Vagina (tissue), 2 donors: ENCODE results near the gene RPS3. TPM values are rescaled to one million over a fixed set of nuclear protein-coding genes. Genes with fewer than 3 reads are reported as not detected.

Experiments used
- DNase-seq, 2 donors: peaks; one replicate each; pipeline ENCODE4 v3.0.0-alpha.2; 2017; ENCODE audit errors: extremely low spot score in 2 of 2
- H3K27ac ChIP-seq: fragments of 200-600 bp; sonication (generic); one replicate; pipeline ENCODE4 v1.5.1; 2019
- H3K27me3 ChIP-seq: fragments of 200-600 bp; sonication (generic); one replicate; pipeline ENCODE4 v1.5.1; 2019
- H3K36me3 ChIP-seq, 2 donors: fragments of 200-600 bp; sonication (generic); one replicate each; pipeline ENCODE4 v1.5.1; 2017 to 2019
- H3K4me1 ChIP-seq: fragments of 200-600 bp; sonication (generic); one replicate; pipeline ENCODE4 v1.5.1; 2019
- H3K4me3 ChIP-seq, 2 donors: fragments of 200-600 bp; sonication (generic); 1 replicate in 1 of 2; 2 replicates in 1 of 2; pipeline ENCODE4 v1.5.1; 2016 to 2019
- H3K9me3 ChIP-seq: fragments of 200-600 bp; sonication (generic); one replicate; pipeline ENCODE4 v1.5.1; 2019
- POLR2A ChIP-seq, 2 donors: fragments of 450-650 bp; IDR thresholded peaks; one replicate each; pipeline ENCODE4 v1.6.1; 2017; ENCODE audit warnings: antibody characterized with exemption in 2 of 2, mild to moderate bottlenecking in 2 of 2, moderate library complexity in 2 of 2
- POLR2AphosphoS5 ChIP-seq, 2 donors: sonication (generic); formaldehyde crosslinking; IDR thresholded peaks; one replicate each; pipeline ENCODE4 v1.9.0; 2017; ENCODE audit warnings: antibody characterized with exemption in 2 of 2, mild to moderate bottlenecking in 2 of 2, low read depth in 1 of 2; ENCODE audit not compliant: insufficient read depth in 1 of 2
- intact Hi-C: fragments of 100-400 bp; cut with DNase I; formaldehyde crosslinking; loops from one replicate; pipeline ENCODE4 v1.15.1; 2023
- total RNA-seq: library from RNA; depleted of rRNA; stranded (reverse); fragments of >200 nt; gene quantifications from one replicate; pipeline ENCODE4 v1.2.3, GENCODE V29; 2016
- TF ChIP-seq, protein P1 (sequence below), 3 experiments: fragments of 450-650 bp in 2 of 3; fragments of 200-600 bp in 1 of 3; sonication (generic) in 1 of 3; IDR thresholded peaks; one replicate each; pipeline ENCODE4 v1.5.1; 2017 to 2019; ENCODE audit warnings: antibody characterized with exemption in 3 of 3, mild to moderate bottlenecking in 2 of 3, moderate library complexity in 2 of 3

The RPS3 gene
- total RNA-seq, 1 donor from 2014 or later: 1,625 TPM

- H3K27ac ChIP-seq: no peak overlapping the region
- no peak overlapping the region for H3K4me3 ChIP-seq
- no peaks in the 10 kb centered on the region for H3K36me3 ChIP-seq
- DNase-seq: no peak
- no peaks in the 10 kb centered on the region for H3K4me1 ChIP-seq
- no peaks in the 10 kb centered on the region for H3K9me3 ChIP-seq
- H3K27me3 ChIP-seq: no peaks in the 10 kb centered on the region
- intact Hi-C loops: no loop called here
- TF ChIP-seq, protein P1, sequence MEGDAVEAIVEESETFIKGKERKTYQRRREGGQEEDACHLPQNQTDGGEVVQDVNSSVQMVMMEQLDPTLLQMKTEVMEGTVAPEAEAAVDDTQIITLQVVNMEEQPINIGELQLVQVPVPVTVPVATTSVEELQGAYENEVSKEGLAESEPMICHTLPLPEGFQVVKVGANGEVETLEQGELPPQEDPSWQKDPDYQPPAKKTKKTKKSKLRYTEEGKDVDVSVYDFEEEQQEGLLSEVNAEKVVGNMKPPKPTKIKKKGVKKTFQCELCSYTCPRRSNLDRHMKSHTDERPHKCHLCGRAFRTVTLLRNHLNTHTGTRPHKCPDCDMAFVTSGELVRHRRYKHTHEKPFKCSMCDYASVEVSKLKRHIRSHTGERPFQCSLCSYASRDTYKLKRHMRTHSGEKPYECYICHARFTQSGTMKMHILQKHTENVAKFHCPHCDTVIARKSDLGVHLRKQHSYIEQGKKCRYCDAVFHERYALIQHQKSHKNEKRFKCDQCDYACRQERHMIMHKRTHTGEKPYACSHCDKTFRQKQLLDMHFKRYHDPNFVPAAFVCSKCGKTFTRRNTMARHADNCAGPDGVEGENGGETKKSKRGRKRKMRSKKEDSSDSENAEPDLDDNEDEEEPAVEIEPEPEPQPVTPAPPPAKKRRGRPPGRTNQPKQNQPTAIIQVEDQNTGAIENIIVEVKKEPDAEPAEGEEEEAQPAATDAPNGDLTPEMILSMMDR (IDR thresholded peaks at IDR 0.05): no peak
- no peak for TF ChIP-seq POLR2A (IDR thresholded peaks at IDR 0.05)
- TF ChIP-seq POLR2AphosphoS5 (IDR thresholded peaks at IDR 0.05; ENCODE audit: insufficient read depth in 1 of 2, low read depth in 1 of 2): no peak
These were observed 24.4 kb downstream of the RPS3 start for GRCh38 chr11:75423721-75424120.

GRCh38 chr11:75424396-75424795, 25.1 kb downstream of the RPS3 start:
- Histone ChIP-seq H3K4me3 (no peak overlapping the region), H3K9me3 (no peaks in the 10 kb centered on the region), H3K27ac (no peak overlapping the region), H3K4me1 (no peaks in the 10 kb centered on the region), H3K36me3 (no peaks in the 10 kb centered on the region), H3K27me3 (no peaks in the 10 kb centered on the region)
- intact Hi-C loops: no loop called here
- TF ChIP-seq POLR2AphosphoS5 (IDR thresholded peaks at IDR 0.05; ENCODE audit: insufficient read depth in 1 of 2, low read depth in 1 of 2) (no peak), POLR2A (IDR thresholded peaks at IDR 0.05) (no peak)
- TF ChIP-seq, protein P1 (IDR thresholded peaks at IDR 0.05): no peak
- no peak for DNase-seq

DNA sequence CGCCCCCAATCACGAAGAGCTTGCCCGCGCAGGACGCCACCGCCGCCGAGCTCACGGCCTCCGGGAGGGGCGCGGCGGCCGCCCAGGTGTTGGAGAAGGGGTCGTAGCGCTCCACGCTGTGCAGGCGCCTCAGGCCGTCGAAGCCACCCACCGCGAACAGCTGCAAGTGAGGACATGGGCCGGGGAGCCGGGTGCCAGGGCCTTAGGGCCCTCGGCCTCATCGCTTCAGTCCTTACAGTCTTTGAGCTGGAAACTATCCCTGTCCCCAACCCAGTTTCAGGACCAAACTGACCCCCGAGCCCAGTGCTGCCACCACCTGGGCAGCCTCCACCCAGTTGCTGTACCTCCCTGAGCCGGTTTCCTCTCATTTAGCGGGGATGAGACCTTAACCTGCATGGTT, 26.1 kb downstream of the RPS3 start:
- no peaks in the 10 kb centered on the region for H3K9me3 ChIP-seq
- intact Hi-C loops: no loop called here
- H3K27me3 ChIP-seq: no peaks in the 10 kb centered on the region
- H3K4me1 ChIP-seq: peaks cover 1% of the 10 kb centered on the region
- TF ChIP-seq, protein P1 (IDR thresholded peaks at IDR 0.05): no peak
- TF ChIP-seq POLR2AphosphoS5 (IDR thresholded peaks at IDR 0.05; ENCODE audit: insufficient read depth in 1 of 2, low read depth in 1 of 2): no peak
- TF ChIP-seq POLR2A (IDR thresholded peaks at IDR 0.05): no peak
- no peak overlapping the region for H3K27ac ChIP-seq
- no peak for DNase-seq
- no peak overlapping the region for H3K4me3 ChIP-seq
- H3K36me3 ChIP-seq: no peaks in the 10 kb centered on the region

GRCh38 chr11:75426720-75427086, 27.4 kb downstream of the RPS3 start:
- intact Hi-C loops: no loop called here
- TF ChIP-seq POLR2AphosphoS5 (IDR thresholded peaks at IDR 0.05; ENCODE audit: insufficient read depth in 1 of 2, low read depth in 1 of 2): no peak
- TF ChIP-seq, protein P1 (IDR thresholded peaks at IDR 0.05): no peak
- TF ChIP-seq POLR2A (IDR thresholded peaks at IDR 0.05): no peak
- DNase-seq: no peak

GRCh38 chr11:75427181-75427580, 27.9 kb downstream of the RPS3 start:
- Histone ChIP-seq H3K9me3 (no peaks in the 10 kb centered on the region), H3K36me3 (no peaks in the 10 kb centered on the region), H3K4me1 (peaks cover 9% of the 10 kb centered on the region), H3K27ac (no peak overlapping the region), H3K4me3 (no peak overlapping the region), H3K27me3 (no peaks in the 10 kb centered on the region)
- no peak for DNase-seq
- no peak for TF ChIP-seq POLR2A (IDR thresholded peaks at IDR 0.05)
- TF ChIP-seq, protein P1 (IDR thresholded peaks at IDR 0.05): no peak
- TF ChIP-seq POLR2AphosphoS5 (IDR thresholded peaks at IDR 0.05; ENCODE audit: insufficient read depth in 1 of 2, low read depth in 1 of 2): no peak
- intact Hi-C loops: no loop called here

More at GRCh38 chr11:75426720-75427086, 27.4 kb downstream of the RPS3 start:
- no peak overlapping the region for H3K4me3 ChIP-seq
- no peaks in the 10 kb centered on the region for H3K36me3 ChIP-seq
- no peaks in the 10 kb centered on the region for H3K27me3 ChIP-seq
- H3K27ac ChIP-seq: no peak overlapping the region
- no peaks in the 10 kb centered on the region for H3K9me3 ChIP-seq
- peaks cover 9% of the 10 kb centered on the region for H3K4me1 ChIP-seq
